Osteocyte (in vitro differentiated cells): ENCODE results near the gene RXFP3. TPM values are rescaled to one million over a fixed set of nuclear protein-coding genes. Genes with fewer than 3 reads are reported as not detected.

Experiments
- DNase-seq: peaks from one replicate; pipeline ENCODE4 v3.0.0; 2021; ENCODE audit warnings: mixed read lengths; ENCODE audit not compliant: unreplicated experiment; ENCODE audit errors: extremely low spot score
- H3K27ac Mint-ChIP-seq: one replicate; pipeline ENCODE4 v1.8.0; 2021; ENCODE audit warnings: mild to moderate bottlenecking, mixed read lengths; ENCODE audit not compliant: unreplicated experiment
- H3K27me3 Mint-ChIP-seq: one replicate; pipeline ENCODE4 v1.8.0; 2021; ENCODE audit warnings: mixed read lengths; ENCODE audit not compliant: unreplicated experiment
- H3K36me3 Mint-ChIP-seq: one replicate; pipeline ENCODE4 v1.8.0; 2021; ENCODE audit warnings: mixed read lengths; ENCODE audit not compliant: unreplicated experiment
- H3K4me1 Mint-ChIP-seq: one replicate; pipeline ENCODE4 v1.8.0; 2021; ENCODE audit warnings: mixed read lengths; ENCODE audit not compliant: unreplicated experiment
- H3K4me3 Mint-ChIP-seq: one replicate; pipeline ENCODE4 v1.8.0; 2021; ENCODE audit warnings: mild to moderate bottlenecking, moderate library complexity, mixed read lengths; ENCODE audit not compliant: unreplicated experiment
- H3K9me3 Mint-ChIP-seq: one replicate; pipeline ENCODE4 v1.8.0; 2021; ENCODE audit warnings: mixed read lengths; ENCODE audit not compliant: unreplicated experiment
- total RNA-seq: library from RNA; stranded (reverse); gene quantifications from 2 replicates; pipeline ENCODE4 v1.2.1, GENCODE V29; 2021
- TF ChIP-seq, protein P1 (sequence below): fragments of 200-600 bp; sonication (generic); IDR thresholded peaks from 2 replicates; pipeline ENCODE4 v1.5.0; 2021; ENCODE audit warnings: antibody characterized with exemption, mild to moderate bottlenecking, moderate library complexity

Gene RXFP3
- total RNA-seq, 1 donor from 2014 or later: not detected

DNA sequence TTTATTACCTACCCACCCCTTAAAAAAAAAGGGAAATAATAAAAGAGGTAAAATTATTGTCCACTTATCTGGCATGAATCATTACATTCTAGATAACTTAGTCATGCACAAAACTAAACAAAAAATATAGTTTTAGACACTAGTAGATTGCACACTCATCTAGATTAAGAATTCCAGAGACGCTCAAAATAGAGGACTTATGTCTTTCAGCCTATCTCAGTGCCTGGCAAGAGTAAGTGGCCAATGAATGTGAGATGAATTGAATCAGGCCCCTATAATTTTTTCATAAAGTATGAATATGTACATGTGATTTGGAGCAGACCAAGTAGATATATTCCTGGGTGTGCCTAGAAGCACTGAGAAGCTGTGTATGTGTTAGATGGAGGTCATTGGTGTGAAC lies 2.0 kb upstream of the RXFP3 start:
- TF ChIP-seq, protein P1, sequence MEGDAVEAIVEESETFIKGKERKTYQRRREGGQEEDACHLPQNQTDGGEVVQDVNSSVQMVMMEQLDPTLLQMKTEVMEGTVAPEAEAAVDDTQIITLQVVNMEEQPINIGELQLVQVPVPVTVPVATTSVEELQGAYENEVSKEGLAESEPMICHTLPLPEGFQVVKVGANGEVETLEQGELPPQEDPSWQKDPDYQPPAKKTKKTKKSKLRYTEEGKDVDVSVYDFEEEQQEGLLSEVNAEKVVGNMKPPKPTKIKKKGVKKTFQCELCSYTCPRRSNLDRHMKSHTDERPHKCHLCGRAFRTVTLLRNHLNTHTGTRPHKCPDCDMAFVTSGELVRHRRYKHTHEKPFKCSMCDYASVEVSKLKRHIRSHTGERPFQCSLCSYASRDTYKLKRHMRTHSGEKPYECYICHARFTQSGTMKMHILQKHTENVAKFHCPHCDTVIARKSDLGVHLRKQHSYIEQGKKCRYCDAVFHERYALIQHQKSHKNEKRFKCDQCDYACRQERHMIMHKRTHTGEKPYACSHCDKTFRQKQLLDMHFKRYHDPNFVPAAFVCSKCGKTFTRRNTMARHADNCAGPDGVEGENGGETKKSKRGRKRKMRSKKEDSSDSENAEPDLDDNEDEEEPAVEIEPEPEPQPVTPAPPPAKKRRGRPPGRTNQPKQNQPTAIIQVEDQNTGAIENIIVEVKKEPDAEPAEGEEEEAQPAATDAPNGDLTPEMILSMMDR: no peak
- H3K9me3 Mint-ChIP-seq: no peaks in the 10 kb centered on the region
- H3K4me3 Mint-ChIP-seq: no peak overlapping the region
- peaks cover 8% of the 10 kb centered on the region for H3K4me1 Mint-ChIP-seq
- no peaks in the 10 kb centered on the region for H3K36me3 Mint-ChIP-seq
- no peak for DNase-seq
- H3K27ac Mint-ChIP-seq: no peak overlapping the region
- H3K27me3 Mint-ChIP-seq: peaks cover 5% of the 10 kb centered on the region

- H3K27me3 Mint-ChIP-seq: peaks cover 21% of the 10 kb centered on the region
- no peaks in the 10 kb centered on the region for H3K9me3 Mint-ChIP-seq
- TF ChIP-seq, protein P1: peak; percentile 37
- H3K4me1 Mint-ChIP-seq: peaks cover 8% of the 10 kb centered on the region
- no peaks in the 10 kb centered on the region for H3K36me3 Mint-ChIP-seq
- H3K27ac Mint-ChIP-seq: no peak overlapping the region
- peak overlapping the region; percentile 78 for H3K4me3 Mint-ChIP-seq
- DNase-seq: peak; percentile 91
Observed at GRCh38 chr5:33936004-33936380, 194 bp upstream of the RXFP3 start.

GRCh38 chr5:33937017-33937706 lies 976 bp downstream of the RXFP3 start:
- H3K27me3 Mint-ChIP-seq: peaks cover 33% of the 10 kb centered on the region
- no peak overlapping the region for H3K27ac Mint-ChIP-seq
- no peaks in the 10 kb centered on the region for H3K36me3 Mint-ChIP-seq
- H3K4me3 Mint-ChIP-seq: no peak overlapping the region
- no peaks in the 10 kb centered on the region for H3K9me3 Mint-ChIP-seq
- no peak for DNase-seq
- peaks cover 8% of the 10 kb centered on the region for H3K4me1 Mint-ChIP-seq
- TF ChIP-seq, protein P1: no peak

DNA sequence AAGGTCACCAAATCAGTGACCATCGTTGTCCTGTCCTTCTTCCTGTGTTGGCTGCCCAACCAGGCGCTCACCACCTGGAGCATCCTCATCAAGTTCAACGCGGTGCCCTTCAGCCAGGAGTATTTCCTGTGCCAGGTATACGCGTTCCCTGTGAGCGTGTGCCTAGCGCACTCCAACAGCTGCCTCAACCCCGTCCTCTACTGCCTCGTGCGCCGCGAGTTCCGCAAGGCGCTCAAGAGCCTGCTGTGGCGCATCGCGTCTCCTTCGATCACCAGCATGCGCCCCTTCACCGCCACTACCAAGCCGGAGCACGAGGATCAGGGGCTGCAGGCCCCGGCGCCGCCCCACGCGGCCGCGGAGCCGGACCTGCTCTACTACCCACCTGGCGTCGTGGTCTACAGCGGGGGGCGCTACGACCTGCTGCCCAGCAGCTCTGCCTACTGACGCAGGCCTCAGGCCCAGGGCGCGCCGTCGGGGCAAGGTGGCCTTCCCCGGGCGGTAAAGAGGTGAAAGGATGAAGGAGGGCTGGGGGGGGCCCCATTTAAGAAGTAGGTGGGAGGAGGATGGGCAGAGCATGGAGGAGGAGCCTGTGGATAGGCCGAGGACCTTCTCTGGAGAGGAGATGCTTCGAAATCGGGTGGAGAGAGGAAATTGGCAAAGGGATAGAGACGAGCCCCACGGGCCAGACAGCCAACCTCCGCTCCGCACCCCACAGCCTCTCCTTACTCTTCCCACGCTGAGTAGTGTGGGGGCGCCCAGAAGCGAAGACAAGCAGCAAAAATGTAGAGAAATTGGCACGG lies 1.7 kb downstream of the RXFP3 start:
- no peak for DNase-seq
- no peak overlapping the region for H3K27ac Mint-ChIP-seq
- no peaks in the 10 kb centered on the region for H3K36me3 Mint-ChIP-seq
- no peak overlapping the region for H3K4me3 Mint-ChIP-seq
- no peaks in the 10 kb centered on the region for H3K9me3 Mint-ChIP-seq
- TF ChIP-seq, protein P1: no peak
- peaks cover 8% of the 10 kb centered on the region for H3K4me1 Mint-ChIP-seq
- peaks cover 36% of the 10 kb centered on the region for H3K27me3 Mint-ChIP-seq

DNA sequence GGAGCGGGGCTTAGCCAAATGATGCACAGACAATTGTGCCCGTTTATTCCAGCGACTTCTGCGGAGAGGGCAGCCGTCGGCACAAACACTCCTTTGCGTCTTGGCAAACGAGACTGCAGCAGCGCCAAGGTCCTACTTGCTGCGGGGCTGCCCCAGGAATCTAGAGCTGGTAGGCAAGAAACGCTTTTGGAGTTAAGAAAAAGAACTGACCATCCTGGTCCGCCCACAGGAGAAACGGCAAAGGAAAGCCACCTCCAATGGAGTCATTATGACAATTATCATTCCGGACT lies 2.3 kb downstream of the RXFP3 start:
- Mint-ChIP-seq H3K4me3 (no peak overlapping the region), H3K9me3 (no peaks in the 10 kb centered on the region), H3K27me3 (peaks cover 33% of the 10 kb centered on the region), H3K27ac (no peak overlapping the region), H3K36me3 (no peaks in the 10 kb centered on the region), H3K4me1 (peaks cover 8% of the 10 kb centered on the region)
- DNase-seq: no peak
- TF ChIP-seq, protein P1: no peak
